Thyroid gland (tissue), 4 donors: ENCODE data around the gene PODNL1. TPM values are rescaled to one million over a fixed set of nuclear protein-coding genes. Genes with fewer than 3 reads are reported as not detected.

Source experiments
- DNase-seq, 2 donors: peaks; one replicate each; pipeline ENCODE4 v3.0.0-alpha.2; 2019
- H3K27ac ChIP-seq, 3 donors: fragments of 200-600 bp; sonication (generic); 1 replicate in 2 of 3; 2 replicates in 1 of 3; pipeline ENCODE4 v1.5.1; 2016 to 2019; ENCODE audit warnings: mild to moderate bottlenecking in 1 of 3, moderate library complexity in 1 of 3
- H3K27me3 ChIP-seq: fragments of 200-600 bp; sonication (generic); one replicate; pipeline ENCODE4 v1.5.1; 2019
- H3K36me3 ChIP-seq, 2 donors: fragments of 200-600 bp; sonication (generic); one replicate each; pipeline ENCODE4 v1.5.1; 2016 to 2019
- H3K4me1 ChIP-seq, 2 donors: fragments of 200-600 bp; sonication (generic); one replicate each; pipeline ENCODE4 v1.5.1; 2017 to 2019
- H3K4me3 ChIP-seq, 3 donors: fragments of 200-600 bp; sonication (generic); replicated peaks in 1 of 3; 1 replicate in 2 of 3; 2 replicates in 1 of 3; pipeline ENCODE4 v1.5.1; 2016; ENCODE audit warnings: mild to moderate bottlenecking in 1 of 3
- H3K9me3 ChIP-seq: fragments of 200-600 bp; sonication (generic); one replicate; pipeline ENCODE4 v1.5.1; 2017
- CTCF ChIP-seq, 6 experiments: fragments of 200-600 bp in 3 of 6; fragments of 450-650 bp in 3 of 6; sonication (generic) in 3 of 6; IDR thresholded peaks; one replicate each; pipeline ENCODE4 v1.5.1; 2016 to 2019; ENCODE audit warnings: antibody characterized with exemption in 6 of 6, mild to moderate bottlenecking in 2 of 6, inconsistent platforms in 1 of 6, moderate library complexity in 1 of 6
- POLR2A ChIP-seq, 2 donors: fragments of 450-650 bp; IDR thresholded peaks; one replicate each; pipeline ENCODE4 v1.6.1; 2017; ENCODE audit warnings: antibody characterized with exemption in 2 of 2, mild to moderate bottlenecking in 2 of 2, moderate library complexity in 1 of 2
- WGBS, 2 donors: methylation state at CpG; one replicate each; pipeline ENCODE4 v1.1.5; 2017; 5-methylcytosine and 5-hydroxymethylcytosine counted together
- intact Hi-C: fragments of 100-400 bp; cut with DNase I; formaldehyde crosslinking; loops from one replicate; pipeline ENCODE4 v1.15.1; 2023
- total RNA-seq, 4 donors: library from RNA; depleted of rRNA; stranded (reverse); fragments of >200 nt; gene quantifications; one replicate each; pipeline ENCODE4 v1.2.3, GENCODE V29; 2016

The PODNL1 gene
- total RNA-seq, 4 donors from 2014 or later: 0.40 to 1.4 (median 0.63) TPM; not detected in 1

- no peak overlapping the region for H3K4me3 ChIP-seq
- no peak for DNase-seq
- intact Hi-C loops: no loop called here
- peaks cover 1% of the 10 kb centered on the region for H3K27me3 ChIP-seq
- TF ChIP-seq POLR2A (IDR thresholded peaks at IDR 0.05) (no peak), CTCF (IDR thresholded peaks at IDR 0.05) (no peak)
- WGBS, 2 donors: 94% methylated on average over 2 to 6 of the region's 17 CpGs
- H3K36me3 ChIP-seq: peaks cover 0 to 14% of the 10 kb centered on the region in 2 donors
- H3K4me1 ChIP-seq: no peaks in the 10 kb centered on the region
- H3K27ac ChIP-seq: no peak overlapping the region
- no peaks in the 10 kb centered on the region for H3K9me3 ChIP-seq
These were observed 7.8 kb downstream of the PODNL1 start for GRCh38 chr19:13930402-13930801.

DNA sequence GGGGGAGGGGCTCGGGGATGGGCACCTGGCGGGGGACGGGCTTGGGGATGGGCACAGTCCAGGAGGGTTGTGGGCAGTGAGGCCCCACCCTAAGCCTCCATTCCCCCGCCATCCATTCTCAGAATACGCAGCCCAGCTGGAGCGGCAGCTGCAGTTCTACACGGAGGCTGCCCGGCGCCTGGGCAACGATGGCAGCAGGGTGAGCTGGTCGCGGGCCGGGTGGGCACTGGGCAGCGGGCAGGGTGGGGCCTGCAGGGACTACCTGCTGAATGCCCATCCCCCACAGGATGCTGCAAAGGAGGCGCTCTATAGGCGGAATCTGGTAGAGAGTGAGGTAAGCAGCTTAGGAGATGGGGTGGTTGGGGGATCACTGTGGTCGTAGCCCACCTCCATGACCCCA, 8.3 kb downstream of the PODNL1 start:
- no peaks in the 10 kb centered on the region for H3K27me3 ChIP-seq
- H3K4me1 ChIP-seq: no peaks in the 10 kb centered on the region
- WGBS, 2 donors: 93 to 96% methylated on average over 11 of the region's 17 CpGs
- H3K9me3 ChIP-seq: no peaks in the 10 kb centered on the region
- TF ChIP-seq CTCF (IDR thresholded peaks at IDR 0.05) (no peak), POLR2A (IDR thresholded peaks at IDR 0.05) (no peak)
- no peak overlapping the region for H3K4me3 ChIP-seq
- DNase-seq: no peak
- intact Hi-C loops: no loop called here
- peaks cover 0 to 14% of the 10 kb centered on the region in 2 donors for H3K36me3 ChIP-seq
- no peak overlapping the region for H3K27ac ChIP-seq

DNA sequence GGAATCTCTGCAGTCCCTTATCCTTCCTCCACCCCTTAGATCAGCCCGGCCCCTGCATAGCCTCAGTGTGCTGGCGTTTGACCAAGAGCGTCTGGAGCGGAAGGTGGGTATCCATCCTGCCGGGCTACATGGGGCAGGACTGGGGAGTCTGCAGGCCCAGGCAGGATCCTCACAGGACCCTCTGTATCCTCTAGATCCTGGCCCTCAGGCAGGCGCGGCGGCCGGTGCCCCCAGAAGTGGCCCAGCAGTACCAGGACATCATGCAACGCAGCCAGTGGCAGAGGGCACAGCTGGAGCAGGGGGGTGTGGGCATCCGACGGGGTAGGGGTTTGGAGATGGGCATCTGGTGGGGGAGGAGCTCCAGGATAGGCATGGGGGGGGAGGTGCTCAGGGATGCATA, 8.9 kb downstream of the PODNL1 start:
- no peaks in the 10 kb centered on the region for H3K4me1 ChIP-seq
- no peaks in the 10 kb centered on the region for H3K27me3 ChIP-seq
- no peak overlapping the region for H3K27ac ChIP-seq
- H3K4me3 ChIP-seq: no peak overlapping the region
- no peaks in the 10 kb centered on the region for H3K9me3 ChIP-seq
- WGBS, 2 donors: 92% methylated on average over 5 of the region's 12 CpGs; no CpG with 5 or more reads in 1 of the 2 donors
- TF ChIP-seq POLR2A (IDR thresholded peaks at IDR 0.05): no peak
- no peak for TF ChIP-seq CTCF (IDR thresholded peaks at IDR 0.05)
- peaks cover 0 to 14% of the 10 kb centered on the region in 2 donors for H3K36me3 ChIP-seq
- intact Hi-C loops: no loop called here
- no peak for DNase-seq

- Histone ChIP-seq H3K4me3 (no peak overlapping the region), H3K9me3 (no peaks in the 10 kb centered on the region), H3K4me1 (no peaks in the 10 kb centered on the region), H3K36me3 (peaks cover 14 to 34% of the 10 kb centered on the region in 2 donors), H3K27me3 (no peaks in the 10 kb centered on the region), H3K27ac (no peak overlapping the region)
- WGBS, 2 donors: 74 to 94% methylated on average over 8 of the region's 8 CpGs
- intact Hi-C loops: no loop called here
- DNase-seq: no peak
- no peak for TF ChIP-seq POLR2A (IDR thresholded peaks at IDR 0.05)
- TF ChIP-seq CTCF (IDR thresholded peaks at IDR 0.05): no peak
These were observed 11.5 kb downstream of the PODNL1 start for GRCh38 chr19:13926715-13927114.

- 70 to 90% methylated on average over 4 of the region's 4 CpGs for WGBS, 2 donors
- H3K27ac ChIP-seq: no peak overlapping the region
These were observed 12.2 kb downstream of the PODNL1 start for GRCh38 chr19:13926010-13926409.

More at GRCh38 chr19:13926010-13926409, 12.2 kb downstream of the PODNL1 start:
- no peak for TF ChIP-seq CTCF (IDR thresholded peaks at IDR 0.05)
- no peak for DNase-seq
- no peaks in the 10 kb centered on the region for H3K9me3 ChIP-seq
- no peaks in the 10 kb centered on the region for H3K4me1 ChIP-seq
- H3K4me3 ChIP-seq: no peak overlapping the region
- intact Hi-C loops: no loop called here
- H3K27me3 ChIP-seq: no peaks in the 10 kb centered on the region
- H3K36me3 ChIP-seq: peaks cover 21 to 40% of the 10 kb centered on the region in 2 donors
